ENCODE results near the gene MAG.

Gene MAG

DNA sequence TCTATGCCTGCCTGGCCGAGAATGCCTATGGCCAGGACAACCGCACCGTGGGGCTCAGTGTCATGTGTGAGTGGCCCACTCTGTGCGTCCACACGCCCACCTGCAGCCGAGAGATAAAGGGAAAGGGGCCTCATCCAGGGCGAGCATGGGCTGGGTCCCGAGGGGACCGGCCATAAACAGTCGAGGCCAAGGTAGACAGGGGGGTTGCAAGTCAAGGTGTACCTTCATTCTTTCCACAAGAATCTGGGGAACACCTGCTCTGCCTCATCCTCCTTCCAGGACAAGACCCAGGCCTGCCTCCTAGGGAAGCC lies 8.3 kb downstream of the MAG start:
- no peak for DNase-seq

- no peak for DNase-seq
Observed at GRCh38 chr19:35301961-35302360, 10.0 kb downstream of the MAG start.

DNA sequence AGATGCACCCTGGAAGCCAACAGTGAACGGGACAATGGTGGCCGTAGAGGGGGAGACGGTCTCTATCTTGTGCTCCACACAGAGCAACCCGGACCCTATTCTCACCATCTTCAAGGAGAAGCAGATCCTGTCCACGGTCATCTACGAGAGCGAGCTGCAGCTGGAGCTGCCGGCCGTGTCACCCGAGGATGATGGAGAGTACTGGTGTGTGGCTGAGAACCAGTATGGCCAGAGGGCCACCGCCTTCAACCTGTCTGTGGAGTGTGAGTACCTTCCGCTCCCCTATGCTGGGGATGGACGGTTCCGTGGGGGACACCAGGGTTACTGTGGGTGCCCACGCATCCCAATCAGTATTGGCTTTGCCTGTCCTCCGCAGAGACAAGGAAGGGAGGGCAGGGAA lies 10.5 kb downstream of the MAG start:
- no peak for DNase-seq

DNA sequence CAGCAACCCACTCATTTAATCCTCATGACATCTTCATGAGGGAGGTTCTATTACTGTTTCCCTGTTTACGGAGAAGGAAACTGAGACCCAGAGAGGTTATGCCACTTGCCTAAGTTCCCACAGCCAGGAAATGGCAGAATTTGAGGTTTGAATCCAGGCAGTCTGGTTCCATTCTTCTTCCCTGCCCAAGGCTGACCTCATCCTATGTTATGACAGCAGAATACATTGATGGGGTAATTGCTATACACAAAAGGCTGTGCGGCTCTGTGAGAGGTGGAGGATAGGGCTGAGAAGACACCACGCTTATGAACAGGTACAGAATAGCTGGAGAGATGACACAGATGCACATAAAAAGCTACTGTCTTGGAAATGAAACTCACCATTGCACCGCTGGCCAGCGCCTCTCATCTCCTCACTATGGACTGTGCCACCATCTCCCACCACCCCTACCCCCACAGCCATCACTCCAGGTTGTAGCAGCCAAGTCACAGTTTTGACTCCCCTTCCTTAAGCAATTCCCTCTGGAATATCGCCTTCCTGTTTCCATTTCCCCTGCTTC lies 11.5 kb downstream of the MAG start:
- no peak for DNase-seq

GRCh38 chr19:35304036-35304435 lies 12.1 kb downstream of the MAG start:
- no peak for DNase-seq

DNA sequence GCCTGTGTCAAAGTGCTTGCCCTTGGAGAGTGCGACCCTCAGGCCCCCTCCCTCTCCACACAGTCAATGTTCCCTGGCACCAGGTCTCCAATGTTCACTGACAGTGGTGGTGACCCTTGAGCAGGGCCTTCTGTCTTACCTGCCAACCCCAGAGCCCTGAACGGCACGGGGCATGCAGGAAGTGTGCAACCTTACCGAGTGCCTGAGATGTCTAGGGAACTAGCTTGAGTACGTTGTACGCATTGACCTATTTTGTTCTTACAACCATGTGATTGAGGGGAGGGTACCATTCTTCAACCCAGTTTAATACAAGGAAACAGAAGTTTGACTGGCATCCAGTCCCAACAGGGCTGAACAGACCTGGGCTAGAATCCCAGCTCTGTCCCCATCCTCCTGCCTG lies 13.2 kb downstream of the MAG start:
- no peak for DNase-seq

DNA sequence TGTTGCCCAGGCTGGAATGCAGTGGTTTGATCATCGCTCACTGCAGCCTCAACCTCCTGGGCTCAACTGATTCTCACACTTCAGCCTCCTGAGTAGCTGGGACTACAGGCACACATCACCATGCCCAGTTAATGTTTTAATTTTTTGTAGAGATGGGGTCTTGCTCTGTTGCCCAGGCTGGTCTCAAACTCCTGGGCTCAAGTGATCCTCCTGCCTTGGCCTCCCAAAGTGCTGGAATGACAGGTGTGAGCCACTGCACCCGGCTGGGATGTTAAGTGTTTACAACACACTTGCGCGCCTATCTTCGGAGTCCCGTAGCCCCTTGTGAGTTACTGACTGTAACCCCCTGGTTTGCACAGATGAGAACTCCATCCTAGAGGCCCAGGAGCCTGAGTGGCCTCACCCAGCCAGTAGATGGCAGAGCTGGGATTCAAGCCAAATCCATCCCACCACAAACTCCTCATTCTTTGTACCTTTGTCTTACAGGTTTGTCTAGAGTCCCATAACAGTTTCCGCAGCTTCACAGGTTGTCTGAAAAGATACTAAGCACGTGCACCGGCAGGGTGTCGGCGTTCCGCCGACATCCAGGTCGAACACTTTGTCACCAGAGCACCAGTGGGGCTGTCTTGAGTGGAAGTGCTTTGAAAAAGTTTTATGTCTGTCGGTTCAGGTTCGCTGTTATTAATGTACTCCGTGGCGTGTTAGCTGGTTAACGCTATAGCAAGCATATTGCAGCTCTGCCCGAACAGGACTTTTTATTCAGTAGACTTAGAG lies 14.7 kb downstream of the MAG start:
- no peak for DNase-seq

DNA sequence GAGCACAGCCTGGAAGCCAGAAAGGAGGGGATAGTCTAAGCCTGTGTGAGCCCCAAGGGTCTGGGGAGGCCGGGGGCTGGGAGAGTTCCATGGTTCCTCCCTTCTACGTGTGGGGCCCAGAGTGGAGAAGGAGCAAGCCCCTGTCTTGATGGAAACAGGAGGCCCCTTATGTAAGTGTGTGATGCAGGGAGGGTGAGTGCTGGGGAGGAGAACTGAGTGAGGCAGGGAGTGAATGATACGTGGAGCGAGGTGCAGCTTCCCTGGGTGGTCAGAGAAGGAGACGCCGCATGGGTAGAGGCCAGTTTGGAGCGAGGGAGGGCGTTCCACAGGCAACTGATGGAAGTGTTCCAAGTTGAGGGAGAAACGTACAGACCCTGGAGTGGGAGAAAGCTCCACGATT lies 16.0 kb downstream of the MAG start:
- no peak for DNase-seq

GRCh38 chr19:35308910-35309309 lies 16.9 kb downstream of the MAG start:
- DNase-seq, result no peak

GRCh38 chr19:35309481-35310279 lies 17.7 kb downstream of the MAG start:
- DNase-seq, result no peak

DNA sequence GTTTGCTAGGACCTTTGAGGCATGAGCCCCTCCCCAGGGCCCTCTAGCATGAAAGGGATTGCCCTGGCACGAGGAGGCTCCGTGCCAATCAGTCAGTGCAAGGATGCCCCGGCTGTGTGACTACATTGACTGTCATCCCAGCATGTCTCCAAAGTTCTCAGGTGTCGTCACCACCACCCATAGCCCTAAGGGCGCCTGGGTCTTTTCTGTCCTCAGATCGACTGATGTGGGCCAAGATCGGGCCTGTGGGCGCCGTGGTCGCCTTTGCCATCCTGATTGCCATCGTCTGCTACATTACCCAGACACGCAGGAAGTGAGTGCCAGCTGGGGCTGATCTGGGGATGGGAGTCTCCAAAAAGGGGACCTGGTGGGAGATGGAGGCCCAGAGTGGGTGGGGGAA lies 18.4 kb downstream of the MAG start:
- DNase-seq, result no peak

DNA sequence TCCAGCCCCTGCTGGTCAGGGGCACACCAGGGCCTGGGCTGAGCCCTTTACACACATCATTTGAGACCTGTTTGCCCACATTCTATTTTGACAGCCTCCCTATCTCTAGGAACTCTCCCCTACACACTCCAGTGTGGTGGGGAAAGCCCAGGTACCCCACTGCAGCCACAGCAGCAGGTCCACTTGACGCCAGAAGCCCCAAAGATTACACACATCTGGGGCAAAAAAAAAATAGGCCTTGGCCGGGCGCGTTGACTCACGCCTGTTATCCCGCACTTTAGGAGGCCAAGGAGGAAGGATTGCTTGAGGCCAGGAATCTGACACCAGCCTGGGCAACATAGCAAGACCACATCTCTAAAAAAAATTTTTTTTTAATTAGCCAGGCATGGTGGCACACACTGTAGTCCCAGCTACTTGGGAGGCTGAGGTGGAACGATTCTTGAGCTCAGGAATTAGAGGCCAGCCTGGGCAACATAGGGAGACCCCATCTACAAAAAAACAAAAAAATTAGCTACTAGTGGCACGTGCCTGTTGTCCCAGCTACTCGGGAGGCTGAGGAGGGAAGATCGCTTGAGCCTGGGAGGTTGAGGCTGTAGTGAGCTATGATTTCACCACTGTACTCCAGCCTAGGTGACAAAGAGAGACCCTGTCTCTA lies 19.0 kb downstream of the MAG start:
- no peak for DNase-seq

- DNase-seq, result no peak
Observed at GRCh38 chr19:35311901-35312665, 20.1 kb downstream of the MAG start.

- DNase-seq, result no peak
Observed at GRCh38 chr19:35313587-35313986, 21.6 kb downstream of the MAG start.

GRCh38 chr19:35314031-35314430 lies 22.1 kb downstream of the MAG start:
- no peak for DNase-seq

DNA sequence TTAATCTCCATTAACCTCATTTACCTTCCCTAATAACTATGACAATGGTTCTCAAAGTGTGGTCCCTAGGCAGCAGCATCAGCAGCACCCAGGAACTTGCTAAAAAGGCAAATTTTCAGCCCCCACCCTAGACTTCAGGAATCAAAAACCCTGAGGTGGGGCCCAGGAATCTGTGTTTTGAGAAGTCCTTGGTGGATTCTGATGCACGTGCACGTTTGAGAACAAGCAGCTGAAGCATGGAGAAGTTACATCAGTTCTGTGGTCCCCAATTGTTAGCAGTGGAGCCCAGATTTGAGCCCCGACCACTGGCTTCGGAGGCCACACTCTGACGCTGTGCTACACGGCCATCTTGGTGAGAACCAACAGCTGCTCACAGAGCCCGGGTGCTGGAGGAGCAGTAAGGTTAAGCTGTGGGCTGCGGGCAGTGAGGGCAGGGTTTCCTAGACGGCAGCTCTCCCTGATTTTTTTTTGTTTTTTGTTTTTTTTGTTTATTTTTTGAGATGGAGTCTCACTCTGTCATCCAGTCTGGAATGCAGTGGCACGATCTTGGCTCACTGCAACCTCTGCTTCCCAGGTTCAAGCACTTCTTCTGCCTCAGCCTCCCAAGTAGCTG lies 23.0 kb downstream of the MAG start:
- DNase-seq, result no peak

DNA sequence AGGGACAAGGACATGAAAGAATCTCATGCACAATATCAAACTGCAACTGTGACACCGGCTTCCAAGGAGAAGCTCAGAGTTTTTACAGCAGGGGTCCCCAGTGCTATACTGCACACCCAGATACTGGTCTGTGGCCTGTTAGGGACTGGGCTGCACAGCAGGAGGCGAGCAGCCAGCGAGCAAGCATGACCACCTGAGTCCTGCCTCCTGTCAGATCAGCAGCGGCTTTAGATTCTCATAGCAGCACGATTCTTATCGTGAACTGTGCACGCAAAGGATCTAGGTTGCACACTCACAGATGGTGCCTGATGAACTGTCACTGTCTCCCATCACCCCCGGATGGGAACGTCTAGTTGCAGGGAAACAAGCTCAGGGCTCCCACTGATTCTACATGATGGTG lies 23.9 kb downstream of the MAG start:
- no peak for DNase-seq

DNA sequence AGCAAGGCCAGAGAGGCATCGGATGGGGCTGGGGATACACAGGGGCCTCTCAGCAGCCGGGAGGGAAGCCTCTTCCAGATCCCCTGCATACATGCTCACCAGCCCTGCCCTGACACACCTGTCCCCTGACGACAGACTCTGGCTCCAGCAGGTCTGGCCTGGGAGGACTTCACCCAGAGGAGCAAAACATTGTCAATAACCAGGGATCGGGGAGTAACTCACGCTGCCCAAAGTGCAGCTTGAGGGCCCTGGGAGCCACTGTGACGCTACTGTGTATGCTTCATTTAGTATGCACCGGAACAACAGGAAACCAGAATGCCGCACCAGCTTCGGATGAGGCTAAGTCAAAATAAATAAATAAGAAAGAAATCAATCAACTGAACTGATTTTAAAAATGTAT lies 24.6 kb downstream of the MAG start:
- DNase-seq, result no peak

GRCh38 chr19:35317464-35318043 lies 25.6 kb downstream of the MAG start:
- no peak for DNase-seq

- DNase-seq, result no peak
Observed at GRCh38 chr19:35318679-35319448, 26.9 kb downstream of the MAG start.

DNA sequence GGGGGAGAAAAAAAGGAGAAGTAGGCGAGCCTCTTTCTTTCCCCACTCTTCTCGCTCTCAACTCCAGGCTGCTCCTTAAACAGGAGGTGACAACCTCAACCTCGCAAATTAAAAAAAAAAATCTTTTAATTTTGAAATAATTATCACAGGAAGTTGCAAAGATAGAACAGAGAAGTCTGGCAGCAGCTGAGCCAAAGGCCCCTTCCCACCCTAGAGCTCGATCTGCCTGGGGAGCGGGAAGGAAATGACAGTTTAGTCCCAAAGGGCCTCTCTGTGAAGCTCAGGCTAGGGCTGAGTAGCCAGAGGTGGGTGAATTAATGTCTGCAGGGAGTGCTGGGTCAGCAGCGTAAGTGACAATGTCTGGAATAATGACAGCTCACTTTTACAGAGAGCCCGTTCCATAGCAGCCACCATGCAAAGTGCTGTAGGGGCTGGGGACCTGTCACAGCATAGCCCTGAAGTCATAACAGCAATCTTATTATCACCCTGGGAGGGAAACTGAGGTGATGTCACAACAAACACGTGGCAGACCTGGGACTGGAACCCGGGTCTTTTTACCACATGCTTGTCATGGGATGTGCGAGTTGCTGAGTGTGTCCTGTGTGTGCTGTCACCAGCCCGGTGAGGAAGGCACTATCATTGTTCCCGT lies 28.2 kb downstream of the MAG start:
- no peak for DNase-seq

All from KG1 (cell line).